Epithelial cell of esophagus (primary cell): ENCODE data around the gene COX10.

Source experiments
- DNase-seq: peaks from one replicate; pipeline ENCODE4 v3.0.0; 2010; ENCODE audit warnings: low read depth
- H3K4me3 ChIP-seq: 2 replicates; pipeline ENCODE4 v1.5.1; 2011; ENCODE audit warnings: mild to moderate bottlenecking, low read length, control low read depth
- TF ChIP-seq, protein P1 (sequence below): IDR thresholded peaks from 2 replicates; pipeline ENCODE4 v1.5.1; 2011; ENCODE audit warnings: low read depth, mild to moderate bottlenecking, low read length, control low read depth, inconsistent platforms; ENCODE audit not compliant: insufficient read depth; ENCODE audit errors: missing control alignments

The COX10 gene

DNA sequence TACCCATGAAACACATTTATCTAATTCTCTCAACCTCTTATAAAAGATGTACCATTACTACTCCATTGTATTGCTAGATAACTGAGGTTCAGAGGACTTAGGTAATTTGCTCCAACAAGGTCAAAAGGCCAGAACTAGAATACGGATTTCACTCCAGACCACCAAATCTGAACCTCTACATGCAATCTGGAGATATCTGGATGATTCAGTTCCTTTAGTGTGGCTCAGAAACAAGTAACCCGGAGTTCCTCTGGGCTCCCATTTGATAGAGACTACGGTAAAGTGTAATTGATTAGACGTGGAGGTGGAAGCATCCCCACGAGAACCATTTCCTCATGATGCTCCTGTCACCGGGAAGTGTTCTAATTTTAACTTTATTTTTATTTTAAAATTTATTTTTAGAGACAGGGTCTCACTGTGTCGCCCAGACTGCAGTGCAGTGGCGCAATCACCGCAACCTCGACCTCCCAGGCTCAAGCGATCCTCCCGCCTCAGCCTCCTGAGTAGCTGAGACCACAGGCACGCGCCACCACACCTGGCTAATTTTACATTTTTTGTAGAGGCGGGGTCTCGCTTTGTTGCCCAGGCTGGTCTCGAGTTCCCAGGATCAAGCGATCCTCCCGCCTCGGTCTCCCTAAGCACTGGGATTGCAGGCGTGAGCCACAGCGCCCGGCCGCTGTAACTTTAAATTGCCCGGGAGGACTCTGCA lies 608 bp upstream of the COX10 start:
- peak overlapping the region; percentile 92 for H3K4me3 ChIP-seq
- no peak for DNase-seq
- TF ChIP-seq, protein P1, sequence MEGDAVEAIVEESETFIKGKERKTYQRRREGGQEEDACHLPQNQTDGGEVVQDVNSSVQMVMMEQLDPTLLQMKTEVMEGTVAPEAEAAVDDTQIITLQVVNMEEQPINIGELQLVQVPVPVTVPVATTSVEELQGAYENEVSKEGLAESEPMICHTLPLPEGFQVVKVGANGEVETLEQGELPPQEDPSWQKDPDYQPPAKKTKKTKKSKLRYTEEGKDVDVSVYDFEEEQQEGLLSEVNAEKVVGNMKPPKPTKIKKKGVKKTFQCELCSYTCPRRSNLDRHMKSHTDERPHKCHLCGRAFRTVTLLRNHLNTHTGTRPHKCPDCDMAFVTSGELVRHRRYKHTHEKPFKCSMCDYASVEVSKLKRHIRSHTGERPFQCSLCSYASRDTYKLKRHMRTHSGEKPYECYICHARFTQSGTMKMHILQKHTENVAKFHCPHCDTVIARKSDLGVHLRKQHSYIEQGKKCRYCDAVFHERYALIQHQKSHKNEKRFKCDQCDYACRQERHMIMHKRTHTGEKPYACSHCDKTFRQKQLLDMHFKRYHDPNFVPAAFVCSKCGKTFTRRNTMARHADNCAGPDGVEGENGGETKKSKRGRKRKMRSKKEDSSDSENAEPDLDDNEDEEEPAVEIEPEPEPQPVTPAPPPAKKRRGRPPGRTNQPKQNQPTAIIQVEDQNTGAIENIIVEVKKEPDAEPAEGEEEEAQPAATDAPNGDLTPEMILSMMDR: no peak

DNA sequence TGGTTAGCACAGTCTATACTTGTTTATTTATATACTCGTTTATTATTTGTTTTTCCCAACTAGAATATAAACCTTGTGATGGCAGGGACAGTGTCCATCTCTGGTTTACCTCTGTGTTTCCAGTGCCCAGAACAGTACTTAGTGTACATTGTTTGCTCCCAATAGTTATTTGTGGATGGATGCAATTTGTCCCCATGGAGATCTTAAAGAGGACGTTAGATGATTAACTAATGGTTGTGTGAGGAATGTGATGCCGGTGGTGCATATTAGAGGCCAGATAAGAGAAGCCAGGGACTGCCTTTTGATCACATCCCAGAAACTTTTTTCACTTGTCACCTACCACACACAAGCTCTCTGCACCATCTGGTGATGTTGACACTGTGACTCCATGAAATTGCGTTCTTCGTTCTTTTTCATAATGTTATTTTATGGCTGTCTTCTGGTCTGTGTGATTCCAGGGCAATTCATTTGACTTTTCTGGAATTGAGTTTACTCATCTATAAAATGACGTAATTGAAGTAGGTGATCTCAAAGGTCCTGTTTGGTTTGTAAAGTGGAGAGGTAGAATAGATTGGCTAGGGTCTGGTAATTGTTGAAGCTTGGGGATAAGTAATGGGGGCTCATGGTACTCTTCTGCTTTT lies 1.2 kb downstream of the COX10 start:
- H3K4me3 ChIP-seq: peak overlapping the region; percentile 92
- DNase-seq: no peak
- TF ChIP-seq, protein P1: no peak

DNA sequence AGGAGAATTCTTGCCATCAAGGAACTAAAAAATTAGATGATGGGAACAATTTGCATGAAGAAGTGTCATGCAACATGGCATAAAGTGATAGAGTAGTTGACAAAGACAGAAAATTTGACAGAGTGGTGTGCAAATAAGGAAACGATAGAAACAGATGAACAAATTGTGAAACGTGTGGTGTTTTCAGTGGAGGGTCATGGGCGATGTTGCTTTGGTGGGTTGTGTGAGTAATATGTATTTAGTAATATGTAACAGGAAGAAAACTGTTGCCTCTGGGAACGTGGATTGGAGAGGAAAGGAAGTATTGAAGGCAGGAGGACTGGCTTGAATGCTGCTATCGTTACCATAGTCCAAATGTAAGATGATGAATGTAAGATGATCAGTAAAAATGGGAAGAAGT lies 3.6 kb downstream of the COX10 start:
- H3K4me3 ChIP-seq: no peak overlapping the region
- TF ChIP-seq, protein P1: no peak
- no peak for DNase-seq

DNA sequence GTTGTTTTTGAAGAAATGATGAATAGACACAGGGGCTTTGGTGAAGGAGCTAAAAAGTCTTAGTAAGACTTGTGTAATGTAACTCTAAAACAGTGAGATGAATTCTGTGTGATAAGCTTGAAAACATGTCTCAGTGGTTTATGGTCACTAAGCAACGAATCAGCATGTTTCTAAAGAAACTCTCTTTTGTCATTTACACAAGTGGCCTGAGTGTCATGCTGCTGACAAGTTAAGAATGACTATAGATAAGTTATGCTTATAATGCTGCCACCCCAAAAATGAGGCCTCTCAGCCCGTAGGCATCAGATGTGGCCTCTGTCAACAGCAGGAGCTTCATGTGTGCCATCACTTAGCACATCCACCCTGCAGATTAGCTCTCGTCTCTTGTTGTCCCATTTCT lies 8.7 kb downstream of the COX10 start:
- no peak overlapping the region for H3K4me3 ChIP-seq
- no peak for DNase-seq
- TF ChIP-seq, protein P1: no peak

DNA sequence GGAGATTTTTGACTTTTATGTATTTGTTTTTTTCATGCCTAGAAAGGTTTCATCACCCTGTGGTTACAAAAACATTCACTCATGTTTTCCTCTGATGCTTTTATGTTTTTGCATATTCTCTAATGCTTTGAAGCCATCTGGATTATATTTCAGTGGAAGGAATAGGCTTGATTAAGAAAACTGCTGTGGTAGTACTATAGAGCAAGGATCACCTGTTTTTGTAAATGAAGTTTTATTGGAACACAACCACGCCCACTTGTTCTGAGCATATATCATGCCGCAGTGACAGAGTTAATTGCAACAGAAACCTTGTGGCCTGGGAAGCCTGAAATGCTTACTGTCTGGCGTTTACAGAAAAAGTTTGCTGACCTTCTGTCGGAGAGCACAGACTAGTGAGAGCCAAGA lies 11.5 kb downstream of the COX10 start:
- no peak for DNase-seq
- H3K4me3 ChIP-seq: no peak overlapping the region
- TF ChIP-seq, protein P1: no peak

DNA sequence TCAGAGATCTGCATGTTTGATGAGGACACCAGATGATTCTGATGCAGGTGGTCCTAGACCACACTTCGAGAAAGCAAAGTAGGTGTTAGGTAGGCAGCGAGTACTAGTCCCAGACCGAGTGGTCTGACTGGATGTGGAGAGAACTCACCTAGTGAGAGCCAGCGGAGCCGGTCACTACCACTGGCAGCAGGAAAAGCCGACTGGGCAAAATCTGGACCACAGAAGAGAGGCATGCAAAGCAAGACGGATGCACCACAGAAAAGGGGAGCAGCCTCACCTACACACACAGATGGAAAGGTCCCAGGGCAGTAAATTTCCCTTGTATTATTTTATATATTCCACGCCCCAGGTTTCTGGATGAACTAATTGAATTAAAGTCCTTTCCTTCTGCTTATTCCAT lies 13.5 kb downstream of the COX10 start:
- DNase-seq: no peak
- no peak overlapping the region for H3K4me3 ChIP-seq
- TF ChIP-seq, protein P1: no peak

DNA sequence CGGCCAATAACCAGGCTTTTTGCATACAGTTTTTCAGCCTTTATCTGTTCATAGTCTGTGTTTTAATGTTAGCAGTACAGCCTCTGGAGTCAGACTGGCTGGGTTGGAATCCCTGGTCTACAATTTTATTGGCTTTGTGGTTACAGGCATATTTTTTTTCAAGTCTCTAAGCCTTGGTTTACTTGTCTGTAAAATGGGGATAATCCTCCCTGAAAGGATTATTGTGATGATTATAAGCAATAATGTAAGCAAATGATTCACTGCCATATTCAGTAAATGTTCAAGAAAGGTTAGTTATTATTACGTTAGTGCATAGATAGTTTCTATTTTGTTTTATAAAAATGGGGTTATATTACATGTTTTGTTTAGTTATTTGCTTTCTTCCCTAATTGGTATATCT lies 15.7 kb downstream of the COX10 start:
- no peak for DNase-seq
- H3K4me3 ChIP-seq: no peak overlapping the region
- TF ChIP-seq, protein P1: no peak
